Tibial nerve (tissue), 4 donors: ENCODE measurements around the gene ATMIN. TPM values are rescaled to one million over a fixed set of nuclear protein-coding genes. Genes with fewer than 3 reads are reported as not detected.
A peak's percentile ranks its signal among the peaks of the same experiment; 100 is the strongest.

Source experiments
- DNase-seq, 2 donors: peaks; one replicate each; pipeline ENCODE4 v3.0.0-alpha.2; 2019; ENCODE audit warnings: low spot score in 2 of 2
- H3K27ac ChIP-seq, 4 donors: fragments of 200-600 bp; sonication (generic) in 3 of 4; one replicate each; pipeline ENCODE4 v1.5.1; 2017 to 2019; ENCODE audit warnings: mild to moderate bottlenecking in 1 of 4
- H3K27me3 ChIP-seq, 2 donors: fragments of 200-600 bp; sonication (generic) in 1 of 2; one replicate each; pipeline versions ENCODE4 v1.5.1 to v1.6.0; 2017 to 2019
- H3K36me3 ChIP-seq, 3 donors: fragments of 200-600 bp; sonication (generic); one replicate each; pipeline ENCODE4 v1.5.1; 2018 to 2019
- H3K4me1 ChIP-seq, 4 donors: fragments of 200-600 bp; sonication (generic) in 3 of 4; one replicate each; pipeline ENCODE4 v1.5.1; 2017 to 2019
- H3K4me3 ChIP-seq, 4 donors: fragments of 200-600 bp; sonication (generic) in 3 of 4; one replicate each; pipeline ENCODE4 v1.5.1; 2017 to 2019; ENCODE audit warnings: mild to moderate bottlenecking in 1 of 4, moderate library complexity in 1 of 4
- H3K9me3 ChIP-seq, 4 donors: fragments of 200-600 bp; sonication (generic) in 3 of 4; one replicate each; pipeline ENCODE4 v1.5.1; 2017 to 2019
- EP300 ChIP-seq, 2 donors: sonication (generic); formaldehyde crosslinking; IDR thresholded peaks; one replicate each; pipeline ENCODE4 v1.6.1; 2017; ENCODE audit warnings: antibody characterized with exemption in 2 of 2, mild to moderate bottlenecking in 1 of 2
- POLR2A ChIP-seq, 2 donors: fragments of 450-650 bp; IDR thresholded peaks; one replicate each; pipeline ENCODE4 v1.6.1; 2017; ENCODE audit warnings: antibody characterized with exemption in 2 of 2, mild to moderate bottlenecking in 2 of 2, moderate library complexity in 2 of 2
- WGBS, 2 donors: methylation state at CpG; one replicate each; pipeline ENCODE4 v1.1.5; 2018; 5-methylcytosine and 5-hydroxymethylcytosine counted together
- total RNA-seq, 4 donors: library from RNA; depleted of rRNA; stranded (reverse); fragments of >200 nt; gene quantifications; one replicate each; pipeline ENCODE4 v1.1.0, GENCODE V29; 2016
- TF ChIP-seq, protein P1 (sequence below), 5 experiments: fragments of 200-600 bp in 3 of 5; fragments of 450-650 bp in 2 of 5; sonication (generic) in 3 of 5; IDR thresholded peaks; one replicate each; pipeline ENCODE4 v1.5.1; 2016 to 2019; ENCODE audit warnings: antibody characterized with exemption in 5 of 5, mild to moderate bottlenecking in 3 of 5, moderate library complexity in 2 of 5

The ATMIN gene
- total RNA-seq, 4 donors from 2014 or later = 16.2 to 31.2 (median 24.4) TPM

DNA sequence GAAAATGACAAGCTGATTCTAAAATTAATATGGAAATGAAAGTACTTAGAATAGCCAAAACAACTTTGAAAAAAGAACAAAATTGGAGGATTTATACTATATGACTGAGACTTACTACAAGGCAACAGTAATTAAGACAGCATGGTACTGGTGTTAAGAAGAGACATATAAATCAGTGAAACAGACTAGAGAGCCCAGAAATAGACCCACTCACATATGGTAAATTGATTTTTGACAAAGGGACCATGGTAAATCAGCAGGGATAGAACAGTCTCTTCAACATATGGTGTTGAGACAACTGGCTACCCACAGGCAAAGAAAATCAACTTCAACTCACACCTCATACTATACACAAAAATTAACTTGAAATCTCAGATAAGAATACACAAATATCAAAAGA is 41.8 kb upstream of the ATMIN start:
- Histone ChIP-seq H3K4me3 (no peak overlapping the region), H3K36me3 (no peaks in the 10 kb centered on the region), H3K27ac (peak overlapping the region in 2 of 4 donors; percentile 41 to 77), H3K4me1 (peaks cover 0 to 12% (median 2%) of the 10 kb centered on the region in 4 donors), H3K27me3 (no peaks in the 10 kb centered on the region), H3K9me3 (no peaks in the 10 kb centered on the region)
- TF ChIP-seq EP300 (IDR thresholded peaks at IDR 0.05) (no peak), POLR2A (IDR thresholded peaks at IDR 0.05) (no peak)
- TF ChIP-seq, protein P1, sequence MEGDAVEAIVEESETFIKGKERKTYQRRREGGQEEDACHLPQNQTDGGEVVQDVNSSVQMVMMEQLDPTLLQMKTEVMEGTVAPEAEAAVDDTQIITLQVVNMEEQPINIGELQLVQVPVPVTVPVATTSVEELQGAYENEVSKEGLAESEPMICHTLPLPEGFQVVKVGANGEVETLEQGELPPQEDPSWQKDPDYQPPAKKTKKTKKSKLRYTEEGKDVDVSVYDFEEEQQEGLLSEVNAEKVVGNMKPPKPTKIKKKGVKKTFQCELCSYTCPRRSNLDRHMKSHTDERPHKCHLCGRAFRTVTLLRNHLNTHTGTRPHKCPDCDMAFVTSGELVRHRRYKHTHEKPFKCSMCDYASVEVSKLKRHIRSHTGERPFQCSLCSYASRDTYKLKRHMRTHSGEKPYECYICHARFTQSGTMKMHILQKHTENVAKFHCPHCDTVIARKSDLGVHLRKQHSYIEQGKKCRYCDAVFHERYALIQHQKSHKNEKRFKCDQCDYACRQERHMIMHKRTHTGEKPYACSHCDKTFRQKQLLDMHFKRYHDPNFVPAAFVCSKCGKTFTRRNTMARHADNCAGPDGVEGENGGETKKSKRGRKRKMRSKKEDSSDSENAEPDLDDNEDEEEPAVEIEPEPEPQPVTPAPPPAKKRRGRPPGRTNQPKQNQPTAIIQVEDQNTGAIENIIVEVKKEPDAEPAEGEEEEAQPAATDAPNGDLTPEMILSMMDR (IDR thresholded peaks at IDR 0.05) = no peak
- no peak for DNase-seq

DNA sequence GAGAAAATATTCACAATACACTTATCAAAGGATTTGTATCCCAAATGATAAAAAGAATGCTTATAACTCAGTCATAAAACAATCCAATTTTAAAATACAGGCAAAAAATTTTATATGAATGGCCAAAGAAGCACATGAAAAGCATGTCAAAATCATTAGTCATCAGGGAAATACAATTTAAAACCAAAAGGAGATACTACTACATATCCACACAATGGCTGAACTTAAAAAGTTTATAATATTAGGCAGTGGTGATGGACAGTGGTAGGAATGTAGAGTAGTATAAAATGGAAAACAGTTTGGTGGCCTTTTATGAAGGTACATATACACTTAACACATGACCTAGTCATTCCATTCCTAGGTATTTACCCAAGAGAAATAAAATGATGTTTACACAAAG is 41.2 kb upstream of the ATMIN start:
- no peak for DNase-seq
- no peak for TF ChIP-seq POLR2A (IDR thresholded peaks at IDR 0.05)
- TF ChIP-seq, protein P1 (IDR thresholded peaks at IDR 0.05) = no peak
- no peak for TF ChIP-seq EP300 (IDR thresholded peaks at IDR 0.05)
- Histone ChIP-seq H3K36me3 (no peaks in the 10 kb centered on the region), H3K4me1 (peaks cover 0 to 12% (median 2%) of the 10 kb centered on the region in 4 donors), H3K9me3 (no peaks in the 10 kb centered on the region), H3K4me3 (no peak overlapping the region), H3K27ac (no peak overlapping the region), H3K27me3 (no peaks in the 10 kb centered on the region)

DNA sequence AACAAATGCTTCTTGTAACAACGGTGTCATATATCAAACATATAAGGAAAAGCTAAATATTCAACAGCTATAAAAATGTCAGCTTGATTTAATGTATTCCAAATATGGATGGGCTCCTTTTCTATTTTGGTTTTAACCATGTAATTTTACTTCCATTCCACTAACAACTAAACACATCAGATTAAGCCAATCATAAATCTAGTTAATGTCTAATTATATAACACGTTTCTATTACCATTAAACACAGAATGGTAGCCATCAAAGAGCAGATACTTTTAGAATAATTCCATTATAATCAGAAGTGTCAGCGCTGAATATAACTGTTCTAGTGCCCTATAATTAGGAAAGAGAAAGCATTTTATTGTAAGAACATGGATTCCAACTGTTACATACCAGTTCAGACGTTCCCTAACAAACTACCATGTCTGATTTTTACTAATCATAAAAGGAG is 38.9 kb upstream of the ATMIN start:
- TF ChIP-seq POLR2A (IDR thresholded peaks at IDR 0.05) (no peak), EP300 (IDR thresholded peaks at IDR 0.05) (no peak)
- TF ChIP-seq, protein P1 (IDR thresholded peaks at IDR 0.05) = no peak
- peaks cover 0 to 12% (median 2%) of the 10 kb centered on the region in 4 donors for H3K4me1 ChIP-seq
- peak overlapping the region in 2 of 4 donors; percentile 15 to 26 for H3K4me3 ChIP-seq
- H3K36me3 ChIP-seq = no peaks in the 10 kb centered on the region
- no peak for DNase-seq
- 32 to 34% methylated on average over 4 of the region's 4 CpGs for WGBS, 2 donors
- H3K27ac ChIP-seq = peak overlapping the region in 1 of 4 donors; percentile 60
- no peaks in the 10 kb centered on the region for H3K27me3 ChIP-seq
- H3K9me3 ChIP-seq = no peaks in the 10 kb centered on the region

DNA sequence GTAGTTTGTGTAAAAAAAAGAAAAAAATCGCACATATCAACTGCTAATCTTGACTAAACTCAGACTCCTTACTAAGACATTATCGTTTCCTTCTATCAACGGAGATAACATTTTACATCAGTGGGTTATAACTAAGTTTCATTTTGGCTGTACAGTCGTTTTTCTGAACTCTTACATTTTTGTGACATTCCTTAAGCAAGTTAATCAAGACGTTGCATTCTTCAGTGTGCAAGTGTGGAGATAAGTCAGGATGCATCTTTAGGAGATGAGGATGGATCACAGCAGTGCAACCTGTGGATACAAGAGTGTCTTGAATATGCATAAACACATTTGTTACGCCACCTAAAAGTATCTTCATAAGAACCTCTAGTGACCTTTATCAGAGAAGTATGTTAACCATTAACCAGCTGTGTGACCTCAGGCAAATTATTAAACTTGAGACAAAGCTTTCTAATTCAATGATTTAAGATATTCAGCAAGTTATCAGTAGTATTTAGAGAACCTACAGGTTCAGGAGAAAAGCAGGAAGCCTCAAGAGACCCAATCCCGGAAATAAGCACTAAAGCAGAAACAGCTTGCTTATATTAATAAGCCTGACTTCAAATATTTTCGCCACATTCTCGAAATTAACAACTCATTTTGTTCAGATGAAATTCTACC is 38.4 kb upstream of the ATMIN start:
- H3K4me3 ChIP-seq = peak overlapping the region in 2 of 4 donors; percentile 15 to 26

More for the DNA sequence above, 38.4 kb upstream of the ATMIN start:
- no peaks in the 10 kb centered on the region for H3K9me3 ChIP-seq
- TF ChIP-seq, protein P1 (IDR thresholded peaks at IDR 0.05) = no peak
- no peak for TF ChIP-seq EP300 (IDR thresholded peaks at IDR 0.05)
- no peak for TF ChIP-seq POLR2A (IDR thresholded peaks at IDR 0.05)
- peak overlapping the region in 1 of 4 donors; percentile 60 for H3K27ac ChIP-seq
- no peak for DNase-seq
- peaks cover 0 to 12% (median 2%) of the 10 kb centered on the region in 4 donors for H3K4me1 ChIP-seq
- 28 to 34% methylated on average over 9 of the region's 9 CpGs for WGBS, 2 donors
- no peaks in the 10 kb centered on the region for H3K36me3 ChIP-seq
- H3K27me3 ChIP-seq = no peaks in the 10 kb centered on the region
